ENCODE results near the gene ZBTB4. TPM values are rescaled to one million over a fixed set of nuclear protein-coding genes. Genes with fewer than 3 reads are reported as not detected.

The ZBTB4 gene
- total and polyA plus RNA-seq, 2 donors from 2014 or later: 23.2 to 64.8 TPM

DNA sequence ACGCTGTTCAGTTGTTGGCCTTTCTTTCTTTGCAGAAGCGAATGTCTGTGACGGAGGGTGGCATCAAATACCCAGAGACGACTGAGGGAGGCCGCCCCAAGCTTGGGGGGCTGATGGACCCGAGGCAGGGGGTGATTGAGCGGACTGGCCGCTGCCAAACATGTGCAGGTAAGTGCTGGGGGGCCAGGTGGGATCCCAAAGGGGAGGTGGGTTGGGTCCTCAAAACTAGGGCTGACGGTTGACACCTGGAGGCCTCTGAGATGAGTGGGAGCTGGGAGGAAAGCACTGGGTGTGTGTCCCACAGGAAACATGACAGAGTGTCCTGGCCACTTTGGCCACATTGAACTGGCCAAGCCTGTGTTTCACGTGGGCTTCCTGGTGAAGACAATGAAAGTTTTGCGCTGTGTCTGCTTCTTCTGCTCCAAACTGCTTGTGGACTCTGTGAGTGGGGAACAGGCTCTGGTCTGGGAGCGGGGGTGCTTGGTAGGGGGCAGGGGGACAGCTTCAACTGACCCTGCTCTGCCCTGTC is 16.5 kb upstream of the ZBTB4 start:
- Histone ChIP-seq H3K27ac (ENCODE audit: low read depth in 2 of 2, low read length in 2 of 2) (no peak overlapping the region), H3K9me3 (ENCODE audit: control insufficient read depth in 2 of 3, insufficient read depth in 1 of 3, low read length in 3 of 3) (no peaks in the 10 kb centered on the region), H3K36me3 (ENCODE audit: control insufficient read depth in 2 of 3, insufficient read depth in 3 of 3, low read length in 3 of 3) (peaks cover 17 to 49% (median 37%) of the 10 kb centered on the region in 3 donors), H3K27me3 (ENCODE audit: control insufficient read depth, insufficient read depth, low read length) (no peaks in the 10 kb centered on the region), H3K4me3 (ENCODE audit: low read length in 3 of 3) (no peak overlapping the region), H3K4me1 (ENCODE audit: control insufficient read depth in 2 of 3, insufficient read depth in 2 of 3, low read depth in 1 of 3, low read length in 3 of 3) (peaks cover 0 to 19% (median 0%) of the 10 kb centered on the region in 3 donors), H3K9ac (ENCODE audit: low read length in 3 of 3) (no peak overlapping the region)
- TF ChIP-seq, protein P1, sequence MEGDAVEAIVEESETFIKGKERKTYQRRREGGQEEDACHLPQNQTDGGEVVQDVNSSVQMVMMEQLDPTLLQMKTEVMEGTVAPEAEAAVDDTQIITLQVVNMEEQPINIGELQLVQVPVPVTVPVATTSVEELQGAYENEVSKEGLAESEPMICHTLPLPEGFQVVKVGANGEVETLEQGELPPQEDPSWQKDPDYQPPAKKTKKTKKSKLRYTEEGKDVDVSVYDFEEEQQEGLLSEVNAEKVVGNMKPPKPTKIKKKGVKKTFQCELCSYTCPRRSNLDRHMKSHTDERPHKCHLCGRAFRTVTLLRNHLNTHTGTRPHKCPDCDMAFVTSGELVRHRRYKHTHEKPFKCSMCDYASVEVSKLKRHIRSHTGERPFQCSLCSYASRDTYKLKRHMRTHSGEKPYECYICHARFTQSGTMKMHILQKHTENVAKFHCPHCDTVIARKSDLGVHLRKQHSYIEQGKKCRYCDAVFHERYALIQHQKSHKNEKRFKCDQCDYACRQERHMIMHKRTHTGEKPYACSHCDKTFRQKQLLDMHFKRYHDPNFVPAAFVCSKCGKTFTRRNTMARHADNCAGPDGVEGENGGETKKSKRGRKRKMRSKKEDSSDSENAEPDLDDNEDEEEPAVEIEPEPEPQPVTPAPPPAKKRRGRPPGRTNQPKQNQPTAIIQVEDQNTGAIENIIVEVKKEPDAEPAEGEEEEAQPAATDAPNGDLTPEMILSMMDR (IDR thresholded peaks at IDR 0.05; ENCODE audit: borderline replicate concordance, extremely low read depth, insufficient read depth): no peak
- intact Hi-C loops (cut with DNase I): no loop called here
- DNase-seq: peak in 1 of 5 donors; percentile 28
- no peak for FAIRE-seq

DNA sequence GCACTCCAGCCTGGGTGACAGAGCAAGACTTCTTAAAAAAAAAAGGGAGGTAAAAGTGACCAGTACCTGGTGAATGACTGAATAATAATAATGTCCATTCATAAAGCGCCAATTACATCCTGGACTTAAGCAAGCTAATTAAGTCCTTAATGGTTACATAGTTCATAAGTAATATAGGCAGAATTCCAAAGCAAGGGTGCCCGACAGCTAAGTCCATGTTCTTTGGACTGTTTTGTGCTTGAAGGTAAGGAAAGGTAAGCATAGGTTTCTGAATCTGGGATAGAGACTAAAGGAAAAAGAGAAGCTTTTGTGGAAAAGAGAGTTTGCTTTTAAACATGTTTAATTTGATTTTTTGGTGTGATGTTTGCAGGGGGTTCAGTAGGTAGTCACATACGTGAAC is 14.5 kb upstream of the ZBTB4 start:
- Histone ChIP-seq H3K9me3 (ENCODE audit: control insufficient read depth in 2 of 3, insufficient read depth in 1 of 3, low read length in 3 of 3) (no peaks in the 10 kb centered on the region), H3K4me3 (ENCODE audit: low read length in 3 of 3) (no peak overlapping the region), H3K4me1 (ENCODE audit: control insufficient read depth in 2 of 3, insufficient read depth in 2 of 3, low read depth in 1 of 3, low read length in 3 of 3) (peaks cover 0 to 23% (median 0%) of the 10 kb centered on the region in 3 donors), H3K36me3 (ENCODE audit: control insufficient read depth in 2 of 3, insufficient read depth in 3 of 3, low read length in 3 of 3) (peaks cover 6 to 33% (median 25%) of the 10 kb centered on the region in 3 donors), H3K27me3 (ENCODE audit: control insufficient read depth, insufficient read depth, low read length) (no peaks in the 10 kb centered on the region), H3K9ac (ENCODE audit: low read length in 3 of 3) (no peak overlapping the region), H3K27ac (ENCODE audit: low read depth in 2 of 2, low read length in 2 of 2) (no peak overlapping the region)
- intact Hi-C loops (cut with DNase I): no loop called here
- FAIRE-seq (no peak), DNase-seq (no peak)
- TF ChIP-seq, protein P1 (IDR thresholded peaks at IDR 0.05; ENCODE audit: borderline replicate concordance, extremely low read depth, insufficient read depth): no peak

DNA sequence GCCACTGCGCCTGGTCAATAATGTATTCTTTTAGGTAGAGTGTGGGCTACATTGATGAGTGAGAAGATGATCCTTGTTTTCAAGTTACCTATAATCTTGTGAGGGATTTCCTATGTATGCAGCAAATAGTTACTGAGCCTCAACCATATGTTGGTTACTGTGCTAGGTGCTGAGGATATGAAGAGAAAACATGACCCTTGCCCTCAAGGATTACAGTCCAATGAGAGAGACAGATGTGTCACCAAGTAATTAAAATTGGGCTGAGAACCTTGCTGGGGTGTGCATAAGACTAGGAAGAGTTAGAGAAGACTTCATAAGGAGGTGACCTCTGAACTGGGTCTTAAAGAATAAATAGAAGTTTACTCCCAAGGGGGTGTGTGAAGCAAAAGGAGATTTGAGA is 12.2 kb upstream of the ZBTB4 start:
- FAIRE-seq (no peak), DNase-seq (no peak)
- H3K4me1 ChIP-seq (ENCODE audit: control insufficient read depth in 2 of 3, insufficient read depth in 2 of 3, low read depth in 1 of 3, low read length in 3 of 3): peaks cover 0 to 26% (median 0%) of the 10 kb centered on the region in 3 donors
- H3K27ac ChIP-seq (ENCODE audit: low read depth in 2 of 2, low read length in 2 of 2): no peak overlapping the region
- TF ChIP-seq, protein P1 (IDR thresholded peaks at IDR 0.05; ENCODE audit: borderline replicate concordance, extremely low read depth, insufficient read depth): no peak
- no peaks in the 10 kb centered on the region for H3K27me3 ChIP-seq (ENCODE audit: control insufficient read depth, insufficient read depth, low read length)
- intact Hi-C loops (cut with DNase I): no loop called here
- no peak overlapping the region for H3K9ac ChIP-seq (ENCODE audit: low read length in 3 of 3)
- peaks cover 2 to 12% (median 4%) of the 10 kb centered on the region in 3 donors for H3K36me3 ChIP-seq (ENCODE audit: control insufficient read depth in 2 of 3, insufficient read depth in 3 of 3, low read length in 3 of 3)
- no peak overlapping the region for H3K4me3 ChIP-seq (ENCODE audit: low read length in 3 of 3)
- H3K9me3 ChIP-seq (ENCODE audit: control insufficient read depth in 2 of 3, insufficient read depth in 1 of 3, low read length in 3 of 3): no peaks in the 10 kb centered on the region

DNA sequence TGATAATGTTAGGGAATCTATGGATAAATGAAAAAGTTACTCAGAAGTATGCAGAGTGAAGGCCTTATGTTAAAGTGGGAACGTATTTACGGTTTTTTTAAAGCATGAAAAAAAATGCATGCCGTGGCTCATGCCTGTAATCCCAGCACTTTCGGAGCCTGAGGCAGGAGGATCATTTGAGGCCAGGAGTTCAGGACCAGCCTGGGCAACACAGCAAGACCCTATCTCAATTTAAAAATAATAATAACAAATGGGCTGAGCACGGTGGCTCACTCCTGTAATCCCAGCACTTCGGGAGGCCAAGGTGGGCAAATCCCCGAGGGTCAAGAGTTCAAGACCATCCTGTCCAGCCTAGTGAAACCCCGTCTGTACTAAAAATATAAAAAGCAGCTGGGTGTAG is 10.7 kb upstream of the ZBTB4 start:
- FAIRE-seq: no peak
- H3K27ac ChIP-seq (ENCODE audit: low read depth in 2 of 2, low read length in 2 of 2): no peak overlapping the region
- no peaks in the 10 kb centered on the region for H3K9me3 ChIP-seq (ENCODE audit: control insufficient read depth in 2 of 3, insufficient read depth in 1 of 3, low read length in 3 of 3)
- peaks cover 0 to 26% (median 5%) of the 10 kb centered on the region in 3 donors for H3K4me1 ChIP-seq (ENCODE audit: control insufficient read depth in 2 of 3, insufficient read depth in 2 of 3, low read depth in 1 of 3, low read length in 3 of 3)
- TF ChIP-seq, protein P1 (IDR thresholded peaks at IDR 0.05; ENCODE audit: borderline replicate concordance, extremely low read depth, insufficient read depth): no peak
- H3K36me3 ChIP-seq (ENCODE audit: control insufficient read depth in 2 of 3, insufficient read depth in 3 of 3, low read length in 3 of 3): peaks cover 0 to 2% (median 0%) of the 10 kb centered on the region in 3 donors
- no peak overlapping the region for H3K4me3 ChIP-seq (ENCODE audit: low read length in 3 of 3)
- no peaks in the 10 kb centered on the region for H3K27me3 ChIP-seq (ENCODE audit: control insufficient read depth, insufficient read depth, low read length)
- H3K9ac ChIP-seq (ENCODE audit: low read length in 3 of 3): no peak overlapping the region
- intact Hi-C loops (cut with DNase I): no loop called here
- peak in 1 of 5 donors; percentile 5 for DNase-seq

Measured in kidney (tissue), 14 donors.